Neural crest cell (in vitro differentiated cells): ENCODE results near the gene GLRA2. TPM values are rescaled to one million over a fixed set of nuclear protein-coding genes. Genes with fewer than 3 reads are reported as not detected.

ENCODE experiments used
- DNase-seq: peaks from one replicate; pipeline ENCODE4 v3.0.0; 2021; ENCODE audit warnings: low read depth, mixed read lengths, low spot score
- H3K27ac Mint-ChIP-seq: one replicate; pipeline ENCODE4 v1.8.0; 2021; ENCODE audit warnings: mild to moderate bottlenecking, mixed read lengths; ENCODE audit not compliant: unreplicated experiment
- H3K27me3 Mint-ChIP-seq: 2 replicates; pipeline ENCODE4 v1.8.0; 2021; ENCODE audit warnings: low read depth, mild to moderate bottlenecking, mixed read lengths
- H3K36me3 Mint-ChIP-seq: 2 replicates; pipeline ENCODE4 v1.8.0; 2021; ENCODE audit warnings: low read depth, mild to moderate bottlenecking, mixed read lengths
- H3K4me1 Mint-ChIP-seq: 2 replicates; pipeline ENCODE4 v1.8.0; 2021; ENCODE audit warnings: mixed read lengths
- H3K4me3 Mint-ChIP-seq: one replicate; pipeline ENCODE4 v1.8.0; 2021; ENCODE audit warnings: mild to moderate bottlenecking, mixed read lengths
- H3K9me3 Mint-ChIP-seq: 2 replicates; pipeline ENCODE4 v1.8.0; 2021; ENCODE audit warnings: mixed read lengths
- CTCF ChIP-seq: fragments of 200-600 bp; sonication (generic); conservative IDR thresholded peaks from 2 replicates; pipeline ENCODE4 v1.5.0; 2021; ENCODE audit warnings: antibody characterized with exemption, mild to moderate bottlenecking
- total RNA-seq: library from RNA; stranded (reverse); gene quantifications from 2 replicates; pipeline ENCODE4 v1.2.1, GENCODE V29; 2021

Gene GLRA2
- total RNA-seq, 1 donor from 2014 or later, result 1.3 TPM

- H3K27me3 Mint-ChIP-seq, result no peaks in the 10 kb centered on the region
- DNase-seq, result no peak
- H3K4me3 Mint-ChIP-seq, result no peak overlapping the region
- no peaks in the 10 kb centered on the region for H3K4me1 Mint-ChIP-seq
- H3K36me3 Mint-ChIP-seq, result peaks cover 4% of the 10 kb centered on the region
- H3K27ac Mint-ChIP-seq, result no peak overlapping the region
- TF ChIP-seq CTCF, result no peak
- H3K9me3 Mint-ChIP-seq, result peaks cover 14% of the 10 kb centered on the region
Measured at GRCh38 chrX:14698790-14699189, 169.5 kb downstream of the GLRA2 start.

- H3K36me3 Mint-ChIP-seq, result peaks cover 4% of the 10 kb centered on the region
- H3K9me3 Mint-ChIP-seq, result peaks cover 11% of the 10 kb centered on the region
- H3K27ac Mint-ChIP-seq, result no peak overlapping the region
- TF ChIP-seq CTCF, result no peak
- H3K4me3 Mint-ChIP-seq, result no peak overlapping the region
- DNase-seq, result no peak
- no peaks in the 10 kb centered on the region for H3K27me3 Mint-ChIP-seq
- H3K4me1 Mint-ChIP-seq, result no peaks in the 10 kb centered on the region
Measured at GRCh38 chrX:14700982-14701381, 171.6 kb downstream of the GLRA2 start.

- no peaks in the 10 kb centered on the region for H3K36me3 Mint-ChIP-seq
- TF ChIP-seq CTCF, result no peak
- no peak overlapping the region for H3K27ac Mint-ChIP-seq
- DNase-seq, result no peak
- no peaks in the 10 kb centered on the region for H3K4me1 Mint-ChIP-seq
- H3K4me3 Mint-ChIP-seq, result no peak overlapping the region
- H3K9me3 Mint-ChIP-seq, result peaks cover 6% of the 10 kb centered on the region
- H3K27me3 Mint-ChIP-seq, result no peaks in the 10 kb centered on the region
Measured at GRCh38 chrX:14702145-14702544, 172.8 kb downstream of the GLRA2 start.

- TF ChIP-seq CTCF, result no peak
- no peak overlapping the region for H3K4me3 Mint-ChIP-seq
- no peaks in the 10 kb centered on the region for H3K27me3 Mint-ChIP-seq
- no peak for DNase-seq
- no peaks in the 10 kb centered on the region for H3K4me1 Mint-ChIP-seq
- no peak overlapping the region for H3K27ac Mint-ChIP-seq
- H3K36me3 Mint-ChIP-seq, result no peaks in the 10 kb centered on the region
- H3K9me3 Mint-ChIP-seq, result peaks cover 9% of the 10 kb centered on the region
Measured at GRCh38 chrX:14712096-14712495, 182.8 kb downstream of the GLRA2 start.

GRCh38 chrX:14717949-14718348, 188.6 kb downstream of the GLRA2 start:
- no peak for DNase-seq
- H3K4me1 Mint-ChIP-seq, result no peaks in the 10 kb centered on the region
- no peaks in the 10 kb centered on the region for H3K27me3 Mint-ChIP-seq
- H3K4me3 Mint-ChIP-seq, result no peak overlapping the region
- no peak overlapping the region for H3K27ac Mint-ChIP-seq
- peaks cover 15% of the 10 kb centered on the region for H3K9me3 Mint-ChIP-seq
- no peak for TF ChIP-seq CTCF
- no peaks in the 10 kb centered on the region for H3K36me3 Mint-ChIP-seq

GRCh38 chrX:14718403-14718802, 189.1 kb downstream of the GLRA2 start:
- Mint-ChIP-seq H3K4me1 (no peaks in the 10 kb centered on the region), H3K27ac (no peak overlapping the region), H3K36me3 (peaks cover 2% of the 10 kb centered on the region), H3K9me3 (peaks cover 19% of the 10 kb centered on the region), H3K4me3 (no peak overlapping the region), H3K27me3 (no peaks in the 10 kb centered on the region)
- DNase-seq, result no peak
- no peak for TF ChIP-seq CTCF
